GM13977 (cell line): ENCODE results near the gene AURKAIP1.

Experiments used
- DNase-seq: peaks from one replicate; pipeline ENCODE4 v3.0.0; 2012; ENCODE audit warnings: low spot score
- CTCF ChIP-seq: IDR thresholded peaks from 2 replicates; pipeline ENCODE4 v1.5.1; 2012; ENCODE audit warnings: mild to moderate bottlenecking, control low read depth; ENCODE audit not compliant: insufficient read depth; ENCODE audit errors: extremely low read depth, missing control alignments
- in situ Hi-C: fragments of 300-500 bp; cut with MboI; formaldehyde crosslinking; loops from one replicate; pipeline ENCODE4 v1.12.0; 2022; ENCODE audit warnings: low sequenced_read_pairs, low pct_unique_long_range_greater_than_20kb, mixed read lengths, inconsistent platforms; ENCODE audit not compliant: unreplicated experiment

The AURKAIP1 gene

GRCh38 chr1:1331068-1331965 lies 43.7 kb downstream of the AURKAIP1 start, which contains the start of gene TAS1R3:
Gene TAS1R3 (plus strand): TSS chr1:1331280. CDS start chr1:1331346, 66 bp downstream.
- in situ Hi-C loops: no loop called here
- no peak for TF ChIP-seq CTCF
- no peak for DNase-seq

GRCh38 chr1:1330366-1331067 lies 44.5 kb downstream of the AURKAIP1 start:
- DNase-seq: no peak
- TF ChIP-seq CTCF: no peak
- in situ Hi-C loops: no loop called here

- no peak for DNase-seq
- no peak for TF ChIP-seq CTCF
- in situ Hi-C loops: no loop called here
These were observed 45.5 kb downstream of the AURKAIP1 start for GRCh38 chr1:1329304-1330210.

- DNase-seq: no peak
- in situ Hi-C loops: no loop called here
- no peak for TF ChIP-seq CTCF
These were observed 46.8 kb downstream of the AURKAIP1 start for GRCh38 chr1:1328254-1328653.

GRCh38 chr1:1327291-1327690 lies 47.7 kb downstream of the AURKAIP1 start:
- TF ChIP-seq CTCF: no peak
- in situ Hi-C loops: no loop called here
- no peak for DNase-seq

GRCh38 chr1:1326075-1326605 lies 48.9 kb downstream of the AURKAIP1 start:
- in situ Hi-C loops: no loop called here
- DNase-seq: no peak
- no peak for TF ChIP-seq CTCF
